ENCODE results near the gene UBAC2.
A peak's percentile ranks its signal among the peaks of the same experiment; 100 is the strongest.

DNA sequence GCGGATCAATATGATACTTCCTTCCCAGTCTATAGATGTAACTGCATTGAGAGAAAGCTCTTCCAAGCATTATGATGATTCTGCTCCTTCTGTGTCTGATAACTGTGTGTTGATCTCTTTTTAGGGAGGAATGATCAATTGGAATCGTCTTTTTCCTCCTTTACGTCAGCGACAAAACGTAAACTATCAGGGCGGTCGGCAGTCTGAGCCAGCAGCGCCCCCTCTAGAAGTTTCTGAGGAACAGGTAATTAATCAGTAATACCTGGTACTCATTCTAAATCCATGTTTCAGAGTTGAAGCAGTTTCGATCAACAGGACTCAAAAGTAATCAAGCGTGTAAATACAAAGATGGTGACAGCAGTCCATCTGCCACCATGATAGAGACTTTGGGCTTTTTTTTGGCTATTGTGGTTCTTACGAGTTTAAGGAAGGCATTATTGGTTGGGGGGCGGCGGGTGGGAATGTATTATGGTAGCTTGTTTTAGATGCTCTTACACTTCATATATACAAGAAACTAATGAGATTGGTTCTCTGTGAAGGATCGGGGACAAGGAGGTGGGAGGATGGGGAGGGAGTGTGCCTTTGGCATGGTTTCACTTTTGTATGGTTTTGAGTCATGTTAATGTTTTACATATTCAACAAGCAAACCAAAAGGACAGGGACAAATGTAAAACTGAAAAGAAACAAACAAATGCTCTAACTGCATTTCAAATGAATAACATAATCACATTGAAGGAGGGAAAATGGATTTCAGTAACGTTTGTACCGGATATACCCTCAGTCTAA is 167.2 kb downstream of the UBAC2 start:
- TF ChIP-seq, protein P1, sequence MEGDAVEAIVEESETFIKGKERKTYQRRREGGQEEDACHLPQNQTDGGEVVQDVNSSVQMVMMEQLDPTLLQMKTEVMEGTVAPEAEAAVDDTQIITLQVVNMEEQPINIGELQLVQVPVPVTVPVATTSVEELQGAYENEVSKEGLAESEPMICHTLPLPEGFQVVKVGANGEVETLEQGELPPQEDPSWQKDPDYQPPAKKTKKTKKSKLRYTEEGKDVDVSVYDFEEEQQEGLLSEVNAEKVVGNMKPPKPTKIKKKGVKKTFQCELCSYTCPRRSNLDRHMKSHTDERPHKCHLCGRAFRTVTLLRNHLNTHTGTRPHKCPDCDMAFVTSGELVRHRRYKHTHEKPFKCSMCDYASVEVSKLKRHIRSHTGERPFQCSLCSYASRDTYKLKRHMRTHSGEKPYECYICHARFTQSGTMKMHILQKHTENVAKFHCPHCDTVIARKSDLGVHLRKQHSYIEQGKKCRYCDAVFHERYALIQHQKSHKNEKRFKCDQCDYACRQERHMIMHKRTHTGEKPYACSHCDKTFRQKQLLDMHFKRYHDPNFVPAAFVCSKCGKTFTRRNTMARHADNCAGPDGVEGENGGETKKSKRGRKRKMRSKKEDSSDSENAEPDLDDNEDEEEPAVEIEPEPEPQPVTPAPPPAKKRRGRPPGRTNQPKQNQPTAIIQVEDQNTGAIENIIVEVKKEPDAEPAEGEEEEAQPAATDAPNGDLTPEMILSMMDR (IDR thresholded peaks at IDR 0.05; ENCODE audit: low read length), result peak; percentile 51
- TF ChIP-seq EZH2 (IDR thresholded peaks at IDR 0.05; ENCODE audit: borderline replicate concordance, low read length), result no peak

Data from OCI-LY1 (cell line).